Trophoblast cell (in vitro differentiated cells and primary cell): ENCODE data around the gene GHRHR.

Experiments
- DNase-seq, 2 donors: peaks; one replicate each; pipeline ENCODE4 v3.0.0-alpha.2; 2016
- H2AFZ ChIP-seq: 2 replicates; pipeline ENCODE4 v1.6.1; 2013; ENCODE audit warnings: low read length, moderate library complexity, mild to moderate bottlenecking; ENCODE audit not compliant: insufficient read depth, poor library complexity
- H2AK5ac ChIP-seq: 2 replicates; pipeline ENCODE4 v1.6.1; 2013; ENCODE audit warnings: mild to moderate bottlenecking, low read length
- H2BK120ac ChIP-seq: 2 replicates; pipeline ENCODE4 v1.6.1; 2013; ENCODE audit warnings: low read length, mild to moderate bottlenecking, moderate library complexity; ENCODE audit not compliant: insufficient read depth, poor library complexity
- H2BK12ac ChIP-seq: 2 replicates; pipeline ENCODE4 v1.6.1; 2013; ENCODE audit warnings: mild to moderate bottlenecking, low read length, moderate library complexity
- H2BK5ac ChIP-seq: 2 replicates; pipeline ENCODE4 v1.6.1; 2013; ENCODE audit warnings: low read length, low read depth, moderate library complexity, mild to moderate bottlenecking; ENCODE audit not compliant: poor library complexity
- H3K14ac ChIP-seq: 2 replicates; pipeline ENCODE4 v1.6.1; 2013; ENCODE audit warnings: mild to moderate bottlenecking, low read length
- H3K18ac ChIP-seq: 2 replicates; pipeline ENCODE4 v1.6.1; 2013; ENCODE audit warnings: mild to moderate bottlenecking, low read length
- H3K23ac ChIP-seq: 2 replicates; pipeline ENCODE4 v1.6.1; 2013; ENCODE audit warnings: low read length
- H3K27ac ChIP-seq: 2 replicates; pipeline ENCODE4 v1.5.1; 2013; ENCODE audit warnings: low read depth, mild to moderate bottlenecking, inconsistent platforms, low read length, moderate library complexity
- H3K27me3 ChIP-seq: 2 replicates; pipeline ENCODE4 v1.6.1; 2013; ENCODE audit warnings: inconsistent platforms, mild to moderate bottlenecking, low read length, moderate library complexity; ENCODE audit not compliant: insufficient read depth
- H3K36me3 ChIP-seq, 2 experiments: 1 replicate in 1 of 2; 2 replicates in 1 of 2; pipeline ENCODE4 v1.6.1; 2013; ENCODE audit warnings: low read length in 2 of 2, mild to moderate bottlenecking in 2 of 2, moderate library complexity in 1 of 2; ENCODE audit not compliant: insufficient read depth in 2 of 2, control insufficient read depth in 1 of 2
- H3K4ac ChIP-seq: 2 replicates; pipeline ENCODE4 v1.6.1; 2013; ENCODE audit warnings: low read depth, mild to moderate bottlenecking, low read length, moderate library complexity
- H3K4me1 ChIP-seq, 2 experiments: 1 replicate in 1 of 2; 2 replicates in 1 of 2; pipeline ENCODE4 v1.6.1; 2013; ENCODE audit warnings: low read length in 2 of 2, mild to moderate bottlenecking in 2 of 2, moderate library complexity in 1 of 2; ENCODE audit not compliant: insufficient read depth in 2 of 2, control insufficient read depth in 1 of 2
- H3K4me2 ChIP-seq: 2 replicates; pipeline ENCODE4 v1.6.1; 2013; ENCODE audit warnings: inconsistent platforms, mild to moderate bottlenecking, low read length, moderate library complexity
- H3K4me3 ChIP-seq: 2 replicates; pipeline ENCODE4 v1.5.1; 2013; ENCODE audit warnings: mild to moderate bottlenecking, low read depth, low read length, inconsistent platforms
- H3K79me1 ChIP-seq: one replicate; pipeline ENCODE4 v1.6.1; 2013; ENCODE audit warnings: low read length
- H3K79me2 ChIP-seq: 2 replicates; pipeline ENCODE4 v1.6.1; 2013; ENCODE audit warnings: low read length, mild to moderate bottlenecking; ENCODE audit not compliant: control insufficient read depth, insufficient read depth, poor library complexity
- H3K9ac ChIP-seq: 2 replicates; pipeline ENCODE4 v1.6.1; 2013; ENCODE audit warnings: mild to moderate bottlenecking, low read length
- H3K9me3 ChIP-seq: 2 replicates; pipeline ENCODE4 v1.6.1; 2013; ENCODE audit warnings: low read depth, mild to moderate bottlenecking, control low read depth, inconsistent platforms, low read length; ENCODE audit not compliant: insufficient read depth
- H4K12ac ChIP-seq: 2 replicates; pipeline ENCODE4 v1.6.1; 2013; ENCODE audit warnings: low read depth, mild to moderate bottlenecking, low read length, moderate library complexity
- H4K8ac ChIP-seq: 2 replicates; pipeline ENCODE4 v1.6.1; 2013; ENCODE audit warnings: low read depth, mild to moderate bottlenecking, low read length, moderate library complexity
- H4K91ac ChIP-seq: one replicate; pipeline ENCODE4 v1.6.1; 2013; ENCODE audit warnings: low read depth, mild to moderate bottlenecking, low read length, moderate library complexity
- WGBS: extraction: QIAGEN DNeasy Blood & Tissue Kit; methylation state at CpG from one replicate; pipeline ENCODE4 v1.1.7; 2013; ENCODE audit warnings: missing lambda C conversion rate; ENCODE audit not compliant: insufficient read length, insufficient coverage; ENCODE audit errors: extremely low coverage; 5-methylcytosine and 5-hydroxymethylcytosine counted together

GHRHR gene

DNA sequence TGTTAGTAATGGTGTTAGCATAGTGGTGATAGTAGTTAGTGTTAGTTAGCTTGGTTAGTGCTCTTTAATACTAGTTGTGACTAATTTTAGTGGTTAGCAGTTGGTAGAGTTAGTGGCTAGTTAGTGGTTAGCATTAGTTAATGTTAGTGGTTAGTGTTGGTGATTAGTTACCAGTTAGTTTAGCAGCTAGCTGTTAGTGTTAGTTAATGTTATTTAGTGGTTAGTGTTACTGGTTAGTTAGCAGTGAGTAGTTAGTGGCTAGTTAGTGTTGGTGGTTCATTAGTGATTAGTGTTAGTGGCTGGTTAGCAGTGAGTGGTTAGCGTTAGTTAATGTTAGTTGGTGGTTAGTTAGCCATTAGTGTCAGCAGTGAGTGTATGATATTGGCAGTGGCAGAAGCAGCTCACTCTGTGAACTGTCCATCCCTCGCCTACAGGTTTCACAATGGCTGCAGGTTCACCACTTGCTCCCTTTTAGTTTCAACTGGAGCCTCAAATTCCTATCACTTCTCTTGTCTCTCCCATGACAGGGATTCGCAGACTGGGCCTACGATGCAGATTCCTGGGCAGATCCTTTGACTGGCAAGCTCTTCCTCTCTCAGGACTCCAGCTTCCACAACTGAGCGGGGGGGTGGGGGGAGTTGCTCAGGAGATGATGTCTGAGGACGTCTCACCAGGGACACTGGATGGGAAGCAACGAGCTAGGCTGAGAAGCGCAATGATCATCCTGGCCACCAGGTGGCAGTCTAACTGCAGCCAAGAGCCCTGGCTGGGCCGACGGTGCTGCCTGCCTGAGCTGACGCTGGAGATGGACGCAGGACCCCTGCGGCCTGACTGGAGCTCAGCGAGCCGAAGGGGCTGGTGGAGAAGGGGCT, 19.5 kb downstream of the GHRHR start:
- no peaks in the 10 kb centered on the region for H3K9me3 ChIP-seq
- no CpG with 5 or more reads among the region's 15 CpGs for WGBS
- no peak overlapping the region for H4K91ac ChIP-seq

DNA sequence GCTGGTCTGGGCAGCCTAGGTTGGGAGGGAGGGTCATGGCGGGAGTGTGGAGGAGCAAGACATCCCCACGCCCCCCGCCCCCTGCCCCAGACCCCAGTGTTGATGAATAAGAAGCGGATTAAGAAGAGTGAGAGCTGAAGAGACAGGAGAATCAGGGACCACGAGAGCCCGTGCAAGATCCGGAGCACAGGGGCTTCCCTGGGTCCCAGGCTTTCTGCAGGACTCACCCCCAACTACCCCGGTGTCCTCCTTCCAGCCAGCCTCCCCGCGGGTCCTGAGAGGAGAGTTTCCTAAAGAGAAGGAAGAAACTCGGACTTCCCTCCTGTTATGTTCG, 20.1 kb downstream of the GHRHR start:
- H3K79me2 ChIP-seq, result no peaks in the 10 kb centered on the region
- no peak overlapping the region for H4K12ac ChIP-seq
- peaks cover 4 to 6% of the 10 kb centered on the region in 2 experiments for H3K4me1 ChIP-seq
- H3K4me3 ChIP-seq, result no peak overlapping the region
- H3K9ac ChIP-seq, result no peak overlapping the region
- H2BK5ac ChIP-seq, result no peak overlapping the region
- H2BK120ac ChIP-seq, result no peak overlapping the region
- no peak overlapping the region for H4K8ac ChIP-seq
- H3K14ac ChIP-seq, result no peak overlapping the region
- no peak overlapping the region for H2AFZ ChIP-seq
- no peak overlapping the region for H2BK12ac ChIP-seq
- H3K23ac ChIP-seq, result no peak overlapping the region
- H3K4me2 ChIP-seq, result no peak overlapping the region
- no peak overlapping the region for H3K27ac ChIP-seq
- no peak overlapping the region for H4K91ac ChIP-seq
- H3K4ac ChIP-seq, result no peak overlapping the region
- no peaks in the 10 kb centered on the region for H3K9me3 ChIP-seq
- no peak overlapping the region for H2AK5ac ChIP-seq
- no peaks in the 10 kb centered on the region for H3K36me3 ChIP-seq
- H3K79me1 ChIP-seq, result no peaks in the 10 kb centered on the region
- no peak overlapping the region for H3K18ac ChIP-seq
- no peaks in the 10 kb centered on the region for H3K27me3 ChIP-seq
- no CpG with 5 or more reads among the region's 12 CpGs for WGBS
- DNase-seq, result no peak

More for the DNA sequence above, 19.5 kb downstream of the GHRHR start:
- H3K79me2 ChIP-seq, result no peaks in the 10 kb centered on the region
- peaks cover 0 to under 1% of the 10 kb centered on the region in 2 experiments for H3K4me1 ChIP-seq
- H3K79me1 ChIP-seq, result no peaks in the 10 kb centered on the region
- no peaks in the 10 kb centered on the region for H3K36me3 ChIP-seq
- no peaks in the 10 kb centered on the region for H3K27me3 ChIP-seq
- H2BK120ac ChIP-seq, result no peak overlapping the region
- no peak overlapping the region for H4K8ac ChIP-seq
- no peak overlapping the region for H2BK12ac ChIP-seq
- H2AK5ac ChIP-seq, result no peak overlapping the region
- H4K12ac ChIP-seq, result no peak overlapping the region
- H3K4me2 ChIP-seq, result no peak overlapping the region
- no peak overlapping the region for H3K4ac ChIP-seq
- no peak overlapping the region for H2BK5ac ChIP-seq
- H3K14ac ChIP-seq, result no peak overlapping the region
- no peak overlapping the region for H3K9ac ChIP-seq
- no peak overlapping the region for H3K4me3 ChIP-seq
- no peak overlapping the region for H3K18ac ChIP-seq
- DNase-seq, result peak; percentile 67 to 93
- no peak overlapping the region for H2AFZ ChIP-seq
- no peak overlapping the region for H3K23ac ChIP-seq
- no peak overlapping the region for H3K27ac ChIP-seq

DNA sequence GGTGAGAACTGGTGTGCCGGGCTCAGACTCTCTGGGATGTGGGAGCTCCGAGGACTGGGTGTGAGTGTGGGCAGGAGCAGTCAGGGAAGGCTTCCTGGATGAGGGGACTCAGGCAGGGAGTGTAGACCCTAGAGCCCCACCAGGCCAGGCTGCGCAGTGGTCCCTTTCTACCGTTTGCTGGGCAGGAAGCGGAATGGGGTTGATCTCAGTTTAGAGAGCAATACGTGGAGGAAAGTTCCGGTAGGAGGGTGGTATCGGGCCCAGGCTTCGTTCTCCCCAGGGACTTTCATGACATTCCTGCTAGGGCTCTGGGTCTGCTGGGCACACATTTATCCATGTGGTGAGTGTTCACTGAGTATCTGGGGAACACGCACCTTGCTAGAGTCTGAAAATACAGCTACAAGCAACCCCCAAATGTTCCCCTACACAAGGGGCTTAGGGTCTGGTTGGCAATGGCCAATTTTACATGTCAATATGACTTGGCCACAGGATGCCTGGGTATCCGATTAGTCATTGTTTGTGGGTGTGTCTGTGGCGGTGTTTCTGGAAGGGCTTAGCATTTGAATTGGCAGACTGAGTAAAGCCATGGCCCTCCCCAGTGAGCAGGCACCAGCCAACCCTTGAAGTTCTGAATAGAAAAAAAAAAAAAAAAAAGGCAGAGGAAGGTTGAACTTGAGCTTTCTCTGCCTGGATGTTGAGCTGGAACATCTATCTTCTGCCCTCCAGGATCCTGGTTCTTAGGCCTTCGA, 20.8 kb downstream of the GHRHR start:
- Histone ChIP-seq H3K79me1 (no peaks in the 10 kb centered on the region), H2AFZ (no peak overlapping the region), H3K18ac (no peak overlapping the region), H4K8ac (no peak overlapping the region), H3K36me3 (no peaks in the 10 kb centered on the region), H3K4me3 (no peak overlapping the region), H3K23ac (no peak overlapping the region), H3K4ac (no peak overlapping the region), H2BK5ac (no peak overlapping the region), H3K4me2 (no peak overlapping the region), H4K12ac (no peak overlapping the region), H3K79me2 (no peaks in the 10 kb centered on the region), H3K14ac (no peak overlapping the region), H4K91ac (no peak overlapping the region), H2BK12ac (no peak overlapping the region), H3K27me3 (no peaks in the 10 kb centered on the region), H2BK120ac (no peak overlapping the region), H3K9me3 (no peaks in the 10 kb centered on the region), H3K9ac (no peak overlapping the region), H3K4me1 (peaks cover 8 to 10% of the 10 kb centered on the region in 2 experiments), H3K27ac (no peak overlapping the region), H2AK5ac (no peak overlapping the region)
- DNase-seq, result no peak
- no CpG with 5 or more reads among the region's 13 CpGs for WGBS

DNA sequence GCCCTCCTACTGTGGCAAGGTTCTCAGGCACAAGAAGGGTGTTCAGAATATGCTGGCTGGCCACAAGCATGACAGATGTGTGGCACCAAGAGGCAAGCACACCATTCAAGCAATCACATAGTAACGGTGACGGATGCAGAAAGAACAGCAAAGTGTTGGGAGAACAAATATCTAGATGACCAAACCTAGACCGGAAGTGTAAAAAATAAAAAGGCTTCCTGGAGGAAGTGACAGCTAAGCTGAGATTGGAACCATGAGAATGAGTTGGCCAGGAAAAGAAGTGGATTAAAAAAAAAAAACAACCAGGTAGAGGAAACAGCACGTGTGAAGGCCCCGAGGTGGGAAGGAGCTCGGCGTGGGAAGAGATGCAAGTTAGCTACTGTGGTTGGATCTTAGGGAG, 22.0 kb downstream of the GHRHR start:
- H3K9me3 ChIP-seq, result no peaks in the 10 kb centered on the region
- no peaks in the 10 kb centered on the region for H3K36me3 ChIP-seq
- H3K79me1 ChIP-seq, result no peaks in the 10 kb centered on the region
- no peak overlapping the region for H2AK5ac ChIP-seq
- H3K27ac ChIP-seq, result no peak overlapping the region
- no peak overlapping the region for H2AFZ ChIP-seq
- H2BK12ac ChIP-seq, result no peak overlapping the region
- no peak overlapping the region for H4K8ac ChIP-seq
- WGBS, result no CpG with 5 or more reads among the region's 7 CpGs
- no peak overlapping the region for H3K4ac ChIP-seq
- H3K23ac ChIP-seq, result no peak overlapping the region
- no peak overlapping the region for H4K12ac ChIP-seq
- peaks cover 15 to 19% of the 10 kb centered on the region in 2 experiments for H3K4me1 ChIP-seq
- H2BK120ac ChIP-seq, result no peak overlapping the region
- DNase-seq, result no peak
- H3K14ac ChIP-seq, result no peak overlapping the region
- H3K9ac ChIP-seq, result no peak overlapping the region
- H3K4me3 ChIP-seq, result no peak overlapping the region
- no peak overlapping the region for H3K4me2 ChIP-seq
- H3K18ac ChIP-seq, result no peak overlapping the region
- H3K79me2 ChIP-seq, result no peaks in the 10 kb centered on the region
- H4K91ac ChIP-seq, result no peak overlapping the region
- no peaks in the 10 kb centered on the region for H3K27me3 ChIP-seq
- no peak overlapping the region for H2BK5ac ChIP-seq
